ENCODE results near the gene WDR33. TPM values are rescaled to one million over a fixed set of nuclear protein-coding genes. Genes with fewer than 3 reads are reported as not detected.

The WDR33 gene
- total and polyA plus RNA-seq, 10 of the 15 experiments (the other 5 are each of a cell fraction or from before 2014, with no cell fraction given) = 29.2 to 73.8 (median 45.6) TPM

GRCh38 chr2:127747621-127748020 is 63.4 kb downstream of the WDR33 start:
- TSS peak; percentile 42 for BruUV-seq (replicated peaks)
- TF ChIP-seq, protein P1, sequence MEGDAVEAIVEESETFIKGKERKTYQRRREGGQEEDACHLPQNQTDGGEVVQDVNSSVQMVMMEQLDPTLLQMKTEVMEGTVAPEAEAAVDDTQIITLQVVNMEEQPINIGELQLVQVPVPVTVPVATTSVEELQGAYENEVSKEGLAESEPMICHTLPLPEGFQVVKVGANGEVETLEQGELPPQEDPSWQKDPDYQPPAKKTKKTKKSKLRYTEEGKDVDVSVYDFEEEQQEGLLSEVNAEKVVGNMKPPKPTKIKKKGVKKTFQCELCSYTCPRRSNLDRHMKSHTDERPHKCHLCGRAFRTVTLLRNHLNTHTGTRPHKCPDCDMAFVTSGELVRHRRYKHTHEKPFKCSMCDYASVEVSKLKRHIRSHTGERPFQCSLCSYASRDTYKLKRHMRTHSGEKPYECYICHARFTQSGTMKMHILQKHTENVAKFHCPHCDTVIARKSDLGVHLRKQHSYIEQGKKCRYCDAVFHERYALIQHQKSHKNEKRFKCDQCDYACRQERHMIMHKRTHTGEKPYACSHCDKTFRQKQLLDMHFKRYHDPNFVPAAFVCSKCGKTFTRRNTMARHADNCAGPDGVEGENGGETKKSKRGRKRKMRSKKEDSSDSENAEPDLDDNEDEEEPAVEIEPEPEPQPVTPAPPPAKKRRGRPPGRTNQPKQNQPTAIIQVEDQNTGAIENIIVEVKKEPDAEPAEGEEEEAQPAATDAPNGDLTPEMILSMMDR (IDR thresholded peaks at IDR 0.05 in 2 of 3, conservative IDR thresholded peaks at IDR 0.05 in 1 of 3; ENCODE audit: control insufficient read depth in 2 of 3, extremely low read depth in 1 of 3, insufficient read depth in 1 of 3, low read depth in 3 of 3, low read length in 3 of 3) = no peak
- no peak for TF ChIP-seq ESRRA (IDR thresholded peaks at IDR 0.05; ENCODE audit: low read length)
- TF ChIP-seq BACH1 (IDR thresholded peaks at IDR 0.05; ENCODE audit: borderline replicate concordance) = no peak
- no peak for TF ChIP-seq CEBPZ (IDR thresholded peaks at IDR 0.05; ENCODE audit: low read depth, low read length)
- TF ChIP-seq SREBF2 (IDR thresholded peaks at IDR 0.05; ENCODE audit: low read length) = no peak
- TF ChIP-seq JUND (IDR thresholded peaks at IDR 0.05; ENCODE audit: low read depth, low read length) = no peak
- TF ChIP-seq, protein P2, sequence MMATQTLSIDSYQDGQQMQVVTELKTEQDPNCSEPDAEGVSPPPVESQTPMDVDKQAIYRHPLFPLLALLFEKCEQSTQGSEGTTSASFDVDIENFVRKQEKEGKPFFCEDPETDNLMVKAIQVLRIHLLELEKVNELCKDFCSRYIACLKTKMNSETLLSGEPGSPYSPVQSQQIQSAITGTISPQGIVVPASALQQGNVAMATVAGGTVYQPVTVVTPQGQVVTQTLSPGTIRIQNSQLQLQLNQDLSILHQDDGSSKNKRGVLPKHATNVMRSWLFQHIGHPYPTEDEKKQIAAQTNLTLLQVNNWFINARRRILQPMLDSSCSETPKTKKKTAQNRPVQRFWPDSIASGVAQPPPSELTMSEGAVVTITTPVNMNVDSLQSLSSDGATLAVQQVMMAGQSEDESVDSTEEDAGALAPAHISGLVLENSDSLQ (IDR thresholded peaks at IDR 0.05) = no peak
- TF ChIP-seq, protein P3, sequence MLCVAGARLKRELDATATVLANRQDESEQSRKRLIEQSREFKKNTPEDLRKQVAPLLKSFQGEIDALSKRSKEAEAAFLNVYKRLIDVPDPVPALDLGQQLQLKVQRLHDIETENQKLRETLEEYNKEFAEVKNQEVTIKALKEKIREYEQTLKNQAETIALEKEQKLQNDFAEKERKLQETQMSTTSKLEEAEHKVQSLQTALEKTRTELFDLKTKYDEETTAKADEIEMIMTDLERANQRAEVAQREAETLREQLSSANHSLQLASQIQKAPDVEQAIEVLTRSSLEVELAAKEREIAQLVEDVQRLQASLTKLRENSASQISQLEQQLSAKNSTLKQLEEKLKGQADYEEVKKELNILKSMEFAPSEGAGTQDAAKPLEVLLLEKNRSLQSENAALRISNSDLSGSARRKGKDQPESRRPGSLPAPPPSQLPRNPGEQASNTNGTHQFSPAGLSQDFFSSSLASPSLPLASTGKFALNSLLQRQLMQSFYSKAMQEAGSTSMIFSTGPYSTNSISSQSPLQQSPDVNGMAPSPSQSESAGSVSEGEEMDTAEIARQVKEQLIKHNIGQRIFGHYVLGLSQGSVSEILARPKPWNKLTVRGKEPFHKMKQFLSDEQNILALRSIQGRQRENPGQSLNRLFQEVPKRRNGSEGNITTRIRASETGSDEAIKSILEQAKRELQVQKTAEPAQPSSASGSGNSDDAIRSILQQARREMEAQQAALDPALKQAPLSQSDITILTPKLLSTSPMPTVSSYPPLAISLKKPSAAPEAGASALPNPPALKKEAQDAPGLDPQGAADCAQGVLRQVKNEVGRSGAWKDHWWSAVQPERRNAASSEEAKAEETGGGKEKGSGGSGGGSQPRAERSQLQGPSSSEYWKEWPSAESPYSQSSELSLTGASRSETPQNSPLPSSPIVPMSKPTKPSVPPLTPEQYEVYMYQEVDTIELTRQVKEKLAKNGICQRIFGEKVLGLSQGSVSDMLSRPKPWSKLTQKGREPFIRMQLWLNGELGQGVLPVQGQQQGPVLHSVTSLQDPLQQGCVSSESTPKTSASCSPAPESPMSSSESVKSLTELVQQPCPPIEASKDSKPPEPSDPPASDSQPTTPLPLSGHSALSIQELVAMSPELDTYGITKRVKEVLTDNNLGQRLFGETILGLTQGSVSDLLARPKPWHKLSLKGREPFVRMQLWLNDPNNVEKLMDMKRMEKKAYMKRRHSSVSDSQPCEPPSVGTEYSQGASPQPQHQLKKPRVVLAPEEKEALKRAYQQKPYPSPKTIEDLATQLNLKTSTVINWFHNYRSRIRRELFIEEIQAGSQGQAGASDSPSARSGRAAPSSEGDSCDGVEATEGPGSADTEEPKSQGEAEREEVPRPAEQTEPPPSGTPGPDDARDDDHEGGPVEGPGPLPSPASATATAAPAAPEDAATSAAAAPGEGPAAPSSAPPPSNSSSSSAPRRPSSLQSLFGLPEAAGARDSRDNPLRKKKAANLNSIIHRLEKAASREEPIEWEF (IDR thresholded peaks at IDR 0.05; ENCODE audit: insufficient replicate concordance, low read depth, low read length) = no peak
- TF ChIP-seq, protein P4, sequence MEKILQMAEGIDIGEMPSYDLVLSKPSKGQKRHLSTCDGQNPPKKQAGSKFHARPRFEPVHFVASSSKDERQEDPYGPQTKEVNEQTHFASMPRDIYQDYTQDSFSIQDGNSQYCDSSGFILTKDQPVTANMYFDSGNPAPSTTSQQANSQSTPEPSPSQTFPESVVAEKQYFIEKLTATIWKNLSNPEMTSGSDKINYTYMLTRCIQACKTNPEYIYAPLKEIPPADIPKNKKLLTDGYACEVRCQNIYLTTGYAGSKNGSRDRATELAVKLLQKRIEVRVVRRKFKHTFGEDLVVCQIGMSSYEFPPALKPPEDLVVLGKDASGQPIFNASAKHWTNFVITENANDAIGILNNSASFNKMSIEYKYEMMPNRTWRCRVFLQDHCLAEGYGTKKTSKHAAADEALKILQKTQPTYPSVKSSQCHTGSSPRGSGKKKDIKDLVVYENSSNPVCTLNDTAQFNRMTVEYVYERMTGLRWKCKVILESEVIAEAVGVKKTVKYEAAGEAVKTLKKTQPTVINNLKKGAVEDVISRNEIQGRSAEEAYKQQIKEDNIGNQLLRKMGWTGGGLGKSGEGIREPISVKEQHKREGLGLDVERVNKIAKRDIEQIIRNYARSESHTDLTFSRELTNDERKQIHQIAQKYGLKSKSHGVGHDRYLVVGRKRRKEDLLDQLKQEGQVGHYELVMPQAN (conservative IDR thresholded peaks at IDR 0.05) = no peak

More at GRCh38 chr2:127747621-127748020, 63.4 kb downstream of the WDR33 start:
- Histone ChIP-seq H3K4me3 (no peak overlapping the region), H3K36me3 (ENCODE audit: control insufficient read depth in 2 of 2, insufficient read depth in 2 of 2, low read length in 1 of 2) (peaks cover 0 to 8% of the 10 kb centered on the region in 2 experiments; a peak in 1 of 4 replicates), H3K4me1 (ENCODE audit: control insufficient read depth, insufficient read depth, low read length) (peaks cover 13% of the 10 kb centered on the region), H3K27me3 (replicated peaks in 1 of 2; ENCODE audit: control insufficient read depth in 2 of 2, insufficient read depth in 2 of 2, low read length in 1 of 2) (no peaks in the 10 kb centered on the region), H3K79me2 (ENCODE audit: control insufficient read depth, insufficient read depth, low read length) (no peaks in the 10 kb centered on the region), H3K27ac (ENCODE audit: control insufficient read depth, insufficient read depth) (no peak overlapping the region), H3K9ac (ENCODE audit: control insufficient read depth, insufficient read depth, low read length) (no peak overlapping the region), H4K20me1 (ENCODE audit: control insufficient read depth, insufficient read depth) (no peaks in the 10 kb centered on the region), H3K9me3 (replicated peaks; ENCODE audit: control insufficient read depth, insufficient read depth, low read length) (no peaks in the 10 kb centered on the region), H2AFZ (ENCODE audit: control insufficient read depth, low read depth, low read length) (no peak overlapping the region), H3K4me2 (ENCODE audit: control insufficient read depth, insufficient read depth) (no peak overlapping the region)
- WGBS (ENCODE audit: insufficient coverage, insufficient replicate concordance, low lambda C conversion rate, missing lambda C conversion rate) = over 99% methylated on average over 5 of the region's 5 CpGs
- POLR2A ChIA-PET = interaction anchor here (1.0 to 1.6 kb wide), 2 partner anchors 51 to 82 kb away, joined by 6 to 9 read pairs; no protein-coding TSS in a partner anchor
- SMC1A ChIA-PET (ENCODE audit: uncharacterized antibody, unreplicated experiment) = interaction anchor here (0.6 to 2.7 kb wide), 8 partner anchors 13 to 263 kb away, joined by 3 to 17 read pairs (median 6); no protein-coding TSS in a partner anchor
- intact Hi-C loops (cut with micrococcal nuclease; ENCODE audit: unreplicated experiment) (no loop called here), in situ Hi-C loops (cut with MboI) (no loop called here)
- DNase-seq (ENCODE audit: low read depth, low spot score) (no peak), ATAC-seq (no peak), FAIRE-seq (no peak)
- CTCF ChIA-PET = interaction anchor here (1.5 to 3.5 kb wide), 3 partner anchors 47 to 97 kb away, joined by 3 to 11 read pairs (median 3); no protein-coding TSS in a partner anchor
- RAD21 ChIA-PET (ENCODE audit: unreplicated experiment) = interaction anchor here (1.3 to 4.5 kb wide), 3 partner anchors 14 to 82 kb away, joined by 6 to 53 read pairs (median 16); partner anchors contain the start of gene SFT2D3
